Naive B cell (primary cell): ENCODE measurements around the gene EIF1AD. TPM values are rescaled to one million over a fixed set of nuclear protein-coding genes. Genes with fewer than 3 reads are reported as not detected.

ENCODE experiments used
- ATAC-seq, 2 donors: fragments of 150-1000 bp; cut with Tn5 transposase; 2 replicates each; pipeline ENCODE4 v1.10.0; 2021; ENCODE audit warnings: low read depth in 2 of 2, mild to moderate bottlenecking in 2 of 2, moderate library complexity in 2 of 2
- DNase-seq: peaks from one replicate; pipeline ENCODE4 v3.0.0; 2022
- H3K27ac Mint-ChIP-seq, 6 donors: one replicate each; pipeline ENCODE4 v1.8.0; 2020 to 2022; ENCODE audit warnings: mild to moderate bottlenecking in 6 of 6, mixed read lengths in 6 of 6, moderate library complexity in 5 of 6, inconsistent platforms in 2 of 6
- H3K27me3 Mint-ChIP-seq, 3 donors: one replicate each; pipeline ENCODE4 v1.8.0; 2021 to 2022; ENCODE audit warnings: mixed read lengths in 3 of 3, mild to moderate bottlenecking in 1 of 3
- H3K36me3 Mint-ChIP-seq, 2 donors: one replicate each; pipeline ENCODE4 v1.8.0; 2020 to 2022; ENCODE audit warnings: mixed read lengths in 2 of 2, inconsistent platforms in 1 of 2, mild to moderate bottlenecking in 1 of 2
- H3K4me1 Mint-ChIP-seq, 3 donors: one replicate each; pipeline ENCODE4 v1.8.0; 2020 to 2022; ENCODE audit warnings: mixed read lengths in 3 of 3, inconsistent platforms in 1 of 3, mild to moderate bottlenecking in 1 of 3, moderate library complexity in 1 of 3
- H3K4me3 Mint-ChIP-seq, 8 donors: one replicate each; pipeline ENCODE4 v1.8.0; 2020 to 2022; ENCODE audit warnings: mild to moderate bottlenecking in 8 of 8, mixed read lengths in 8 of 8, moderate library complexity in 8 of 8, inconsistent platforms in 2 of 8
- H3K9me3 Mint-ChIP-seq, 7 donors: one replicate each; pipeline ENCODE4 v1.8.0; 2020 to 2022; ENCODE audit warnings: mixed read lengths in 7 of 7, mild to moderate bottlenecking in 5 of 7, inconsistent platforms in 2 of 7, moderate library complexity in 1 of 7
- polyA plus RNA-seq, 6 donors: library from polyadenylated mRNA; unstranded; fragments of 300-500 nt; fragmentation: Illumina TruSeq; gene quantifications; one replicate each; pipeline ENCODE4 v1.2.3, GENCODE V29; 2021; ENCODE audit warnings: low read depth in 6 of 6

EIF1AD gene
- polyA plus RNA-seq, 6 donors from 2014 or later = 4.9 to 34.2 (median 20.1) TPM

- H3K4me1 Mint-ChIP-seq = no peaks in the 10 kb centered on the region
- H3K27ac Mint-ChIP-seq = no peak overlapping the region
- ATAC-seq (no peak), DNase-seq (no peak)
- no peak overlapping the region for H3K4me3 Mint-ChIP-seq
- H3K36me3 Mint-ChIP-seq = no peaks in the 10 kb centered on the region
- peaks cover 0 to 15% (median 4%) of the 10 kb centered on the region in 3 donors for H3K27me3 Mint-ChIP-seq
- H3K9me3 Mint-ChIP-seq = no peaks in the 10 kb centered on the region
These were observed 54.3 kb downstream of the EIF1AD start for GRCh38 chr11:65947603-65948125.

DNA sequence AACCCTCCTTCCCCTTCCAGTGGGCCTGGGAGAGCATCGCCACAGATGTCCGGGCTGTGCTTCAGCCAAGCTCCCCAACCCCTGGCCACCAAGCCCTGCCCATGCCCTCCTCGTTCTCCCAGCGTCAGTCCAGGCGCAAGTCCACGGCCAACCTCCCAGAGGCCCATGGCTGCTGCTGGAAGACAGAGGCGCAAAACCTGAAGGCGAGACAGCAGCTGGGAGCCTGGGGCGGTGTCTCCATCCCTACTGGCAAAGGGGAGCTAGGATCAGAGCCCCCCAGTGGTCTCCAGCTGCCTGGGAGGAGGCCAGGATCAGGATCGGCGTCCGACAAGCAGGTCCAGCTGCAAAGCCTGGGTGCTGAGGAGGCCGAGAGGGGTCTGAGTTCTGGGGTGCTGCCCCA is 54.8 kb downstream of the EIF1AD start:
- no peak overlapping the region for H3K4me3 Mint-ChIP-seq

GRCh38 chr11:65946655-65947054 is 55.3 kb downstream of the EIF1AD start:
- no peak overlapping the region for H3K4me3 Mint-ChIP-seq
- peaks cover under 1 to 3% (median 2%) of the 10 kb centered on the region in 3 donors for H3K4me1 Mint-ChIP-seq

More for the DNA sequence above, 54.8 kb downstream of the EIF1AD start:
- Mint-ChIP-seq H3K27me3 (peaks cover 0 to 15% (median 4%) of the 10 kb centered on the region in 3 donors), H3K4me1 (peaks cover 0 to 2% (median 0%) of the 10 kb centered on the region in 3 donors), H3K9me3 (no peaks in the 10 kb centered on the region), H3K27ac (no peak overlapping the region), H3K36me3 (no peaks in the 10 kb centered on the region)
- ATAC-seq (no peak), DNase-seq (no peak)

More at GRCh38 chr11:65946655-65947054, 55.3 kb downstream of the EIF1AD start:
- Mint-ChIP-seq H3K36me3 (no peaks in the 10 kb centered on the region), H3K27me3 (peaks cover 0 to 15% (median 4%) of the 10 kb centered on the region in 3 donors), H3K9me3 (no peaks in the 10 kb centered on the region), H3K27ac (no peak overlapping the region)
- no peak for ATAC-seq
- no peak for DNase-seq

Other genes starting within 250 kb of the EIF1AD start
- 10 to 100 TPM in 2 of 6 donors, 1 to 10 TPM in 4; 3.4 to 17.2 (median 9.6) TPM for gene AP5B1, start 221.2 kb downstream of the EIF1AD start, polyA plus RNA-seq
- gene OVOL1, start 215.1 kb downstream of the EIF1AD start, polyA plus RNA-seq = not detected
- gene SNX32, start 168.2 kb downstream of the EIF1AD start, polyA plus RNA-seq = 1 to 10 TPM in 5 of 6 donors, not detected in 1; 1.2 to 2.6 (median 1.7) TPM
- gene CFL1, start 144.0 kb downstream of the EIF1AD start, polyA plus RNA-seq = 1,000 to 10,000 TPM; 1,822 to 2,570 (median 2,214) TPM
- 10 to 100 TPM in 5 of 6 donors, 1 to 10 TPM in 1; 3.2 to 32.0 (median 22.8) TPM for gene MUS81, start 141.7 kb downstream of the EIF1AD start, polyA plus RNA-seq
- 1 to 10 TPM in 2 of 6 donors, under 1 TPM in 1, not detected in 3; 0.29 to 1.5 (median 1.1) TPM for gene EFEMP2, start 129.4 kb downstream of the EIF1AD start, polyA plus RNA-seq
- gene CTSW, start 122.3 kb downstream of the EIF1AD start, polyA plus RNA-seq = 1 to 10 TPM in 5 of 6 donors, under 1 TPM in 1; 0.68 to 7.2 (median 3.0) TPM
- gene FIBP, start 113.7 kb downstream of the EIF1AD start, polyA plus RNA-seq = 100 to 1,000 TPM in 4 of 6 donors, 10 to 100 TPM in 2; 91.2 to 191 (median 107) TPM
- gene CCDC85B, start 111.5 kb downstream of the EIF1AD start, polyA plus RNA-seq = 10 to 100 TPM; 22.4 to 62.8 (median 45.3) TPM
- gene FOSL1, start 101.8 kb downstream of the EIF1AD start, polyA plus RNA-seq = under 1 TPM in 3 of 6 donors, not detected in 3; 0.25 to 0.34 (median 0.27) TPM
- gene C11orf68, start 83.1 kb downstream of the EIF1AD start, polyA plus RNA-seq = 10 to 100 TPM; 48.5 to 79.3 (median 68.4) TPM
- gene DRAP1, start 82.7 kb downstream of the EIF1AD start, polyA plus RNA-seq = 10 to 100 TPM; 57.3 to 89.8 (median 71.1) TPM
- gene TSGA10IP, start 56.7 kb downstream of the EIF1AD start, polyA plus RNA-seq = not detected
- gene SART1, start 40.4 kb downstream of the EIF1AD start, polyA plus RNA-seq = 10 to 100 TPM; 13.9 to 39.7 (median 18.3) TPM
- gene BANF1, start 346 bp upstream of the EIF1AD start, polyA plus RNA-seq = 100 to 1,000 TPM; 162 to 247 (median 189) TPM
- not detected for gene CST6, start 9.9 kb upstream of the EIF1AD start, polyA plus RNA-seq
- under 1 TPM in 1 of 6 donors, not detected in 5; 0.11 TPM for gene CATSPER1, start 24.3 kb upstream of the EIF1AD start, polyA plus RNA-seq
- not detected for gene GAL3ST3, start 47.0 kb upstream of the EIF1AD start, polyA plus RNA-seq
- gene SF3B2, start 50.2 kb upstream of the EIF1AD start, polyA plus RNA-seq = 100 to 1,000 TPM in 1 of 6 donors, 10 to 100 TPM in 5; 68.8 to 106 (median 85.2) TPM
- gene PACS1, start 68.1 kb upstream of the EIF1AD start, polyA plus RNA-seq = 100 to 1,000 TPM in 1 of 6 donors, 10 to 100 TPM in 5; 44.3 to 133 (median 57.3) TPM